Liver (tissue), 9 donors: Measurements from ENCODE around the gene MEAK7. TPM values are rescaled to one million over a fixed set of nuclear protein-coding genes. Genes with fewer than 3 reads are reported as not detected.

Experiments
- DNase-seq: peaks from one replicate; pipeline ENCODE4 v3.0.0-alpha.2; 2017; ENCODE audit warnings: low spot score
- H3K27ac ChIP-seq, 2 donors: one replicate each; pipeline ENCODE4 v1.7.0; 2013; ENCODE audit warnings: inconsistent platforms in 2 of 2, low read length in 2 of 2, control low read depth in 1 of 2, low read depth in 1 of 2, mild to moderate bottlenecking in 1 of 2
- H3K27me3 ChIP-seq, 4 donors: one replicate each; pipeline versions ENCODE4 v1.6.1 to v1.7.0; 2013; ENCODE audit warnings: low read length in 3 of 4, inconsistent platforms in 1 of 4, mild to moderate bottlenecking in 1 of 4, moderate library complexity in 1 of 4; ENCODE audit not compliant: control insufficient read depth in 4 of 4, insufficient read depth in 4 of 4
- H3K36me3 ChIP-seq, 4 donors: one replicate each; pipeline versions ENCODE4 v1.6.1 to v1.7.0; 2013; ENCODE audit warnings: low read length in 3 of 4, mild to moderate bottlenecking in 3 of 4, low read depth in 1 of 4, moderate library complexity in 1 of 4; ENCODE audit not compliant: control insufficient read depth in 4 of 4, insufficient read depth in 3 of 4
- H3K4me1 ChIP-seq, 4 donors: one replicate each; pipeline versions ENCODE4 v1.6.1 to v1.7.0; 2013; ENCODE audit warnings: low read length in 3 of 4, mild to moderate bottlenecking in 3 of 4, moderate library complexity in 1 of 4; ENCODE audit not compliant: control insufficient read depth in 4 of 4, insufficient read depth in 4 of 4
- H3K4me3 ChIP-seq, 3 donors: one replicate each; pipeline versions ENCODE4 v1.6.1 to v1.7.0; 2013; ENCODE audit warnings: low read length in 3 of 3, control low read depth in 1 of 3, low read depth in 1 of 3, mild to moderate bottlenecking in 1 of 3
- H3K9ac ChIP-seq, 2 donors: one replicate each; pipeline ENCODE4 v1.7.0; 2013; ENCODE audit warnings: low read length in 2 of 2, mild to moderate bottlenecking in 2 of 2, moderate library complexity in 2 of 2, control low read depth in 1 of 2, low read depth in 1 of 2
- H3K9me3 ChIP-seq, 4 donors: one replicate each; pipeline versions ENCODE4 v1.6.1 to v1.7.0; 2013; ENCODE audit warnings: low read length in 3 of 4; ENCODE audit not compliant: control insufficient read depth in 4 of 4
- CTCF ChIP-seq: fragments of 150-350 bp; IDR thresholded peaks from 2 replicates; pipeline ENCODE4 v1.5.1; 2017; ENCODE audit warnings: improper control_type of control experiment, low read depth, low read length; ENCODE audit not compliant: missing input control
- FOXA1 ChIP-seq: IDR thresholded peaks from 2 replicates; pipeline ENCODE4 v1.6.1; 2016; ENCODE audit warnings: antibody characterized with exemption
- FOXA2 ChIP-seq: IDR thresholded peaks from 2 replicates; pipeline ENCODE4 v1.6.1; 2016; ENCODE audit warnings: antibody characterized with exemption
- GABPA ChIP-seq, 2 donors: IDR thresholded peaks in 1 of 2; conservative IDR thresholded peaks in 1 of 2; 2 replicates each; pipeline ENCODE4 v1.6.1; 2016; ENCODE audit warnings: antibody characterized with exemption in 2 of 2, mild to moderate bottlenecking in 1 of 2, moderate library complexity in 1 of 2
- HNF4A ChIP-seq, 2 donors: conservative IDR thresholded peaks; 2 replicates each; pipeline ENCODE4 v1.6.1; 2016; ENCODE audit warnings: antibody characterized with exemption in 2 of 2, mild to moderate bottlenecking in 2 of 2
- HNF4G ChIP-seq: IDR thresholded peaks from 2 replicates; pipeline ENCODE4 v1.6.1; 2016; ENCODE audit warnings: antibody characterized with exemption
- JUND ChIP-seq, 2 donors: IDR thresholded peaks; 2 replicates each; pipeline ENCODE4 v1.6.1; 2016; ENCODE audit warnings: antibody characterized with exemption in 2 of 2
- NR2F2 ChIP-seq: IDR thresholded peaks from 2 replicates; pipeline ENCODE4 v1.6.1; 2016; ENCODE audit warnings: antibody characterized with exemption
- RAD21 ChIP-seq, 2 donors: IDR thresholded peaks; 2 replicates each; pipeline ENCODE4 v1.6.1; 2016; ENCODE audit warnings: antibody characterized with exemption in 2 of 2, mild to moderate bottlenecking in 2 of 2
- RXRA ChIP-seq, 2 donors: IDR thresholded peaks; 2 replicates each; pipeline ENCODE4 v1.6.1; 2017 to 2018; ENCODE audit warnings: antibody characterized with exemption in 2 of 2, mild to moderate bottlenecking in 1 of 2
- SP1 ChIP-seq: IDR thresholded peaks from 2 replicates; pipeline ENCODE4 v1.6.1; 2018; ENCODE audit warnings: antibody characterized with exemption, mild to moderate bottlenecking
- TAF1 ChIP-seq: conservative IDR thresholded peaks from 2 replicates; pipeline ENCODE4 v1.6.1; 2016; ENCODE audit warnings: antibody characterized with exemption, mild to moderate bottlenecking
- YY1 ChIP-seq: IDR thresholded peaks from 2 replicates; pipeline ENCODE4 v1.6.1; 2016; ENCODE audit warnings: antibody characterized with exemption, mild to moderate bottlenecking
- ZBTB33 ChIP-seq: IDR thresholded peaks from 2 replicates; pipeline ENCODE4 v1.6.1; 2016; ENCODE audit warnings: antibody characterized with exemption
- WGBS: extraction: QIAGEN DNeasy Blood & Tissue Kit; methylation state at CpG from one replicate; pipeline ENCODE4 v1.1.7; 2013; 5-methylcytosine and 5-hydroxymethylcytosine counted together
- polyA plus RNA-seq, 2 donors: library from polyadenylated mRNA; stranded (reverse) in 1 of 2; unstranded in 1 of 2; fragments of 200-250 nt in 1 of 2; fragments of >200 nt in 1 of 2; fragmentation: Nextera tagmentation in 1 of 2; extraction: Ambion mirVana in 1 of 2; gene quantifications; one replicate each; pipeline versions ENCODE4 v1.2.1 to v1.2.3, GENCODE V29; 2013 to 2015
- total RNA-seq, 2 donors: library from RNA; depleted of rRNA; stranded (reverse); fragments of >200 nt; gene quantifications; one replicate each; pipeline ENCODE4 v1.2.3, GENCODE V29; 2014
- TF ChIP-seq, protein P1 (sequence below): IDR thresholded peaks from 2 replicates; pipeline ENCODE4 v1.6.1; 2016; ENCODE audit warnings: antibody characterized with exemption
- TF ChIP-seq, protein P2 (sequence below): IDR thresholded peaks from 2 replicates; pipeline ENCODE4 v1.6.1; 2016; ENCODE audit warnings: antibody characterized with exemption
- TF ChIP-seq, protein P3 (sequence below): IDR thresholded peaks from 2 replicates; pipeline ENCODE4 v1.6.1; 2016; ENCODE audit warnings: antibody characterized with exemption, mild to moderate bottlenecking
- donor health status: healthy.
- donor health status: healthy.
- donor health status: healthy.
- donor health status: healthy.
- donor health status: healthy.

MEAK7 gene
- total and polyA plus RNA-seq, 4 donors: 1.3 to 4.0 (median 2.2) TPM

DNA sequence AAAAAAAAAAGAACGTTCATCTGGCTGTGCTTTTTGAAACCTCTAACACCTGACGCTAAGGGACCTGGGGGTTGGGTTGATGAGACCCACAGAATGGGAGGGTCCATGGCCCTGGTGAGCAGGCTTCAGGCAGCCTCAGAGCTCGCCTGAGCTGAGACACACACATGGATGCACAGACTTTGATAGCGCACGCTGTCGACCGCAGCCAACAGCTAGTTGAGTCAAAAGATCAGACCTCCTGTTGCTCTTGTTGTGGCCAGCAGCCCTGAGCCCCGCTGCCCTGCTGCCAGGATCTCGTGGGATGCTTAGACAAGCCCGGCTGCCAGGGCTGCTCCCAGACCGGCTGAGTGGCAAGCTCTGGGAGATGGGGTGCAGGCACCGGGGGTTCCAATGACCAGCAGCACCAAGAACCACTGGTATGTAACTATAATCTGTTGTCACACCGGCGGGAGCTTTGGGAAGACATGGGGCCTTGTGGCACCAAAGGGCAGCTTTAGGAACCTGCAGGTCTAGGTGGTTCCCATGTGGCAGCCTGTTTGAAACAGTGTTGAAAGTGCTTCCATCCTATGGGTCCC, 20.0 kb upstream of the MEAK7 start:
- no peak for TF ChIP-seq HNF4G
- no peak for TF ChIP-seq SP1
- no peak for TF ChIP-seq RXRA (IDR thresholded peaks at IDR 0.05)
- no peak for TF ChIP-seq ZBTB33
- TF ChIP-seq, protein P1, sequence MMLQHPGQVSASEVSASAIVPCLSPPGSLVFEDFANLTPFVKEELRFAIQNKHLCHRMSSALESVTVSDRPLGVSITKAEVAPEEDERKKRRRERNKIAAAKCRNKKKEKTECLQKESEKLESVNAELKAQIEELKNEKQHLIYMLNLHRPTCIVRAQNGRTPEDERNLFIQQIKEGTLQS: no peak
- TF ChIP-seq, protein P2, sequence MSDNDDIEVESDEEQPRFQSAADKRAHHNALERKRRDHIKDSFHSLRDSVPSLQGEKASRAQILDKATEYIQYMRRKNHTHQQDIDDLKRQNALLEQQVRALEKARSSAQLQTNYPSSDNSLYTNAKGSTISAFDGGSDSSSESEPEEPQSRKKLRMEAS: no peak
- no peak for TF ChIP-seq CTCF
- no peak for TF ChIP-seq GABPA (IDR thresholded peaks at IDR 0.05 in 1 of 2, conservative IDR thresholded peaks at IDR 0.05 in 1 of 2)
- TF ChIP-seq FOXA2: no peak
- TF ChIP-seq, protein P3, sequence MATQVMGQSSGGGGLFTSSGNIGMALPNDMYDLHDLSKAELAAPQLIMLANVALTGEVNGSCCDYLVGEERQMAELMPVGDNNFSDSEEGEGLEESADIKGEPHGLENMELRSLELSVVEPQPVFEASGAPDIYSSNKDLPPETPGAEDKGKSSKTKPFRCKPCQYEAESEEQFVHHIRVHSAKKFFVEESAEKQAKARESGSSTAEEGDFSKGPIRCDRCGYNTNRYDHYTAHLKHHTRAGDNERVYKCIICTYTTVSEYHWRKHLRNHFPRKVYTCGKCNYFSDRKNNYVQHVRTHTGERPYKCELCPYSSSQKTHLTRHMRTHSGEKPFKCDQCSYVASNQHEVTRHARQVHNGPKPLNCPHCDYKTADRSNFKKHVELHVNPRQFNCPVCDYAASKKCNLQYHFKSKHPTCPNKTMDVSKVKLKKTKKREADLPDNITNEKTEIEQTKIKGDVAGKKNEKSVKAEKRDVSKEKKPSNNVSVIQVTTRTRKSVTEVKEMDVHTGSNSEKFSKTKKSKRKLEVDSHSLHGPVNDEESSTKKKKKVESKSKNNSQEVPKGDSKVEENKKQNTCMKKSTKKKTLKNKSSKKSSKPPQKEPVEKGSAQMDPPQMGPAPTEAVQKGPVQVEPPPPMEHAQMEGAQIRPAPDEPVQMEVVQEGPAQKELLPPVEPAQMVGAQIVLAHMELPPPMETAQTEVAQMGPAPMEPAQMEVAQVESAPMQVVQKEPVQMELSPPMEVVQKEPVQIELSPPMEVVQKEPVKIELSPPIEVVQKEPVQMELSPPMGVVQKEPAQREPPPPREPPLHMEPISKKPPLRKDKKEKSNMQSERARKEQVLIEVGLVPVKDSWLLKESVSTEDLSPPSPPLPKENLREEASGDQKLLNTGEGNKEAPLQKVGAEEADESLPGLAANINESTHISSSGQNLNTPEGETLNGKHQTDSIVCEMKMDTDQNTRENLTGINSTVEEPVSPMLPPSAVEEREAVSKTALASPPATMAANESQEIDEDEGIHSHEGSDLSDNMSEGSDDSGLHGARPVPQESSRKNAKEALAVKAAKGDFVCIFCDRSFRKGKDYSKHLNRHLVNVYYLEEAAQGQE: no peak
- TF ChIP-seq TAF1: no peak
- TF ChIP-seq YY1: no peak
- no peak for TF ChIP-seq JUND (IDR thresholded peaks at IDR 0.05)
- no peak for TF ChIP-seq RAD21 (IDR thresholded peaks at IDR 0.05)
- WGBS: 87% methylated on average over 14 of the region's 14 CpGs
- no peak overlapping the region for H3K9ac ChIP-seq
- H3K27ac ChIP-seq: no peak overlapping the region
- no peaks in the 10 kb centered on the region for H3K36me3 ChIP-seq
- peaks cover 0 to 5% (median 2%) of the 10 kb centered on the region in 4 donors for H3K4me1 ChIP-seq
- H3K9me3 ChIP-seq: no peaks in the 10 kb centered on the region
- no peaks in the 10 kb centered on the region for H3K27me3 ChIP-seq
- no peak overlapping the region for H3K4me3 ChIP-seq
- no peak for DNase-seq

DNA sequence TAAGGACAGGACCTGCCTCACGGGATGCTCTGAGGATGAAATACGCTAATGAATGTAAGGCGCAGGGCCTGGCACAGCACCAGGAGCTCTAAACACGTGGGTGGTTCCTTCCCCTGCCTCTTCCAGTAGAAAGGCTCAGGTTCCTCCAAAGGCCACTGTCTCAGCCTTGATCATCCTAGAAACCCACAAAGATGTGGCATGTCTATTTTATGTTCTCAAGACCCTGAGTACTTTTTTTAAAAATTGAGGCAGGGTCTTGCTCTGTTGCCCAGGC, 17.0 kb upstream of the MEAK7 start:
- Histone ChIP-seq H3K4me1 (peaks cover 0 to under 1% (median 0%) of the 10 kb centered on the region in 4 donors), H3K27ac (no peak overlapping the region), H3K36me3 (no peaks in the 10 kb centered on the region), H3K9ac (no peak overlapping the region), H3K9me3 (no peaks in the 10 kb centered on the region), H3K4me3 (no peak overlapping the region), H3K27me3 (no peaks in the 10 kb centered on the region)
- WGBS: 74% methylated on average over 4 of the region's 4 CpGs
- no peak for DNase-seq
- TF ChIP-seq RAD21 (IDR thresholded peaks at IDR 0.05): no peak
- TF ChIP-seq HNF4A (conservative IDR thresholded peaks at IDR 0.05): no peak
- TF ChIP-seq TAF1: no peak
- no peak for TF ChIP-seq RXRA (IDR thresholded peaks at IDR 0.05)
- TF ChIP-seq NR2F2: no peak
- TF ChIP-seq HNF4G: no peak
- TF ChIP-seq, protein P1: no peak
- no peak for TF ChIP-seq JUND (IDR thresholded peaks at IDR 0.05)
- TF ChIP-seq FOXA2: no peak
- TF ChIP-seq YY1: no peak
- no peak for TF ChIP-seq GABPA (IDR thresholded peaks at IDR 0.05 in 1 of 2, conservative IDR thresholded peaks at IDR 0.05 in 1 of 2)
- TF ChIP-seq, protein P2: no peak
- no peak for TF ChIP-seq CTCF
- no peak for TF ChIP-seq FOXA1
